Breast epithelium (tissue), 4 donors: ENCODE results near the gene GOT1. TPM values are rescaled to one million over a fixed set of nuclear protein-coding genes. Genes with fewer than 3 reads are reported as not detected.

Experiments used
- DNase-seq, 2 donors: peaks; one replicate each; pipeline ENCODE4 v3.0.0-alpha.2; 2019; ENCODE audit warnings: low spot score in 2 of 2
- H3K27ac ChIP-seq, 2 donors: fragments of 200-600 bp; sonication (generic) in 1 of 2; one replicate each; pipeline ENCODE4 v1.5.1; 2016 to 2019; ENCODE audit warnings: mild to moderate bottlenecking in 1 of 2
- H3K27me3 ChIP-seq, 2 donors: fragments of 200-600 bp; sonication (generic) in 1 of 2; one replicate each; pipeline versions ENCODE4 v1.5.1 to v1.6.0; 2017 to 2019; ENCODE audit warnings: control low read depth in 1 of 2, mild to moderate bottlenecking in 1 of 2
- H3K36me3 ChIP-seq: fragments of 200-600 bp; one replicate; pipeline ENCODE4 v1.5.1; 2019
- H3K4me1 ChIP-seq, 2 donors: fragments of 200-600 bp; sonication (generic); one replicate each; pipeline ENCODE4 v1.5.1; 2016 to 2019; ENCODE audit warnings: control low read depth in 1 of 2
- H3K4me3 ChIP-seq, 3 donors: fragments of 200-600 bp; sonication (generic); 1 replicate in 2 of 3; 2 replicates in 1 of 3; pipeline ENCODE4 v1.5.1; 2016 to 2019; ENCODE audit warnings: mild to moderate bottlenecking in 3 of 3, moderate library complexity in 2 of 3
- H3K9me3 ChIP-seq, 2 donors: fragments of 200-600 bp; sonication (generic) in 1 of 2; one replicate each; pipeline ENCODE4 v1.5.1; 2016 to 2019; ENCODE audit warnings: control low read depth in 1 of 2
- POLR2A ChIP-seq: fragments of 450-650 bp; IDR thresholded peaks from one replicate; pipeline ENCODE4 v1.6.1; 2016; ENCODE audit warnings: antibody characterized with exemption, mild to moderate bottlenecking, moderate library complexity
- POLR2AphosphoS5 ChIP-seq, 3 donors: sonication (generic); formaldehyde crosslinking; IDR thresholded peaks; one replicate each; pipeline ENCODE4 v1.6.1; 2017; ENCODE audit warnings: antibody characterized with exemption in 3 of 3
- intact Hi-C: fragments of 100-400 bp; cut with DNase I; formaldehyde crosslinking; loops from one replicate; pipeline ENCODE4 v1.15.1; 2023; ENCODE audit warnings: low total_unique reads
- total RNA-seq, 3 donors: library from RNA; depleted of rRNA; stranded (reverse); fragments of >200 nt; gene quantifications; one replicate each; pipeline ENCODE4 v1.1.0, GENCODE V29; 2016
- TF ChIP-seq, protein P1 (sequence below), 3 donors: fragments of 450-650 bp; IDR thresholded peaks; one replicate each; pipeline ENCODE4 v1.5.1; 2016 to 2017; ENCODE audit warnings: antibody characterized with exemption in 3 of 3, mild to moderate bottlenecking in 3 of 3, moderate library complexity in 3 of 3

Gene GOT1
- total RNA-seq, 3 donors from 2014 or later = 13.9 to 18.4 (median 15.7) TPM

DNA sequence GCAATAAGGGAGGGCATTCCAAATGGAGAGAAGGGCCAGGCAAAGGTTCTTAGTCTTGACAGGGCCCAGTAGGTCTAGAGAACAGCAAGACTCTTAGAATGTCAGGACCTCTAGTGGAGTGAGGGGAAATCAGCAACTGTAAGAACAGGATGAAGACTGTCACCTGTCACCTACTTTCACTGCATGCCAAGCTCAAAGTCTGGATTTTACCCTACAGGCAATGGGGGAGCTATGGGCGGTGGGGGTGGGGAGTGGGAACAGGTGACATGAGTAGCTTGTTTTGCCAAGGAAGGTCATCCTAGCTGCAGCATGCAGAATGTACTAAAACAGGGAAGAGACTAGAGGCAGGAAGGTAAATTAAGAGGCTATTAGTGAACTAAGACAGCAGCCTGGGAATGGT, 18.3 kb downstream of the GOT1 start:
- Histone ChIP-seq H3K4me1 (no peaks in the 10 kb centered on the region), H3K36me3 (no peaks in the 10 kb centered on the region), H3K9me3 (no peaks in the 10 kb centered on the region), H3K27ac (no peak overlapping the region), H3K4me3 (no peak overlapping the region), H3K27me3 (no peaks in the 10 kb centered on the region)
- DNase-seq = no peak
- TF ChIP-seq POLR2A (no peak), POLR2AphosphoS5 (IDR thresholded peaks at IDR 0.05) (no peak)
- TF ChIP-seq, protein P1, sequence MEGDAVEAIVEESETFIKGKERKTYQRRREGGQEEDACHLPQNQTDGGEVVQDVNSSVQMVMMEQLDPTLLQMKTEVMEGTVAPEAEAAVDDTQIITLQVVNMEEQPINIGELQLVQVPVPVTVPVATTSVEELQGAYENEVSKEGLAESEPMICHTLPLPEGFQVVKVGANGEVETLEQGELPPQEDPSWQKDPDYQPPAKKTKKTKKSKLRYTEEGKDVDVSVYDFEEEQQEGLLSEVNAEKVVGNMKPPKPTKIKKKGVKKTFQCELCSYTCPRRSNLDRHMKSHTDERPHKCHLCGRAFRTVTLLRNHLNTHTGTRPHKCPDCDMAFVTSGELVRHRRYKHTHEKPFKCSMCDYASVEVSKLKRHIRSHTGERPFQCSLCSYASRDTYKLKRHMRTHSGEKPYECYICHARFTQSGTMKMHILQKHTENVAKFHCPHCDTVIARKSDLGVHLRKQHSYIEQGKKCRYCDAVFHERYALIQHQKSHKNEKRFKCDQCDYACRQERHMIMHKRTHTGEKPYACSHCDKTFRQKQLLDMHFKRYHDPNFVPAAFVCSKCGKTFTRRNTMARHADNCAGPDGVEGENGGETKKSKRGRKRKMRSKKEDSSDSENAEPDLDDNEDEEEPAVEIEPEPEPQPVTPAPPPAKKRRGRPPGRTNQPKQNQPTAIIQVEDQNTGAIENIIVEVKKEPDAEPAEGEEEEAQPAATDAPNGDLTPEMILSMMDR (IDR thresholded peaks at IDR 0.05) = no peak
- intact Hi-C loops = no loop called here

DNA sequence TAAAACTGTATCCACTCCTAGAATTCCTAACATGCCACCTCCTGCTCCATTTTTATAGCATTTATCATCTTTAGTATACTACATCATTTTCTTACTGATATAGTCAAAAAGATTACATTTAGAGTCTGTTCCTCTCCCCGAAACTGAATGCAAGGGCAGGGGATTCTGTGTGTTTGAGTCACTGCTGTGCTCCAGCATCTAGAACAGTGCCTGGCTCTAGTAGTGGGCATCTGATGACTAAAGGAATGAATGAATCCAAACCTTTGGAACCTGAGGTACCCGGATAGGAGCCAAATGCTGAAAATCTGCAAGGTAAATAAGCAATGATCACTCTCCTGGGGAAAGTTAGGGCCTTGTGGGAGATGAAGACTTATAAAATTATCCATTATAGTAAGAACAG, 18.9 kb downstream of the GOT1 start:
- Histone ChIP-seq H3K9me3 (no peaks in the 10 kb centered on the region), H3K27ac (no peak overlapping the region), H3K36me3 (no peaks in the 10 kb centered on the region), H3K4me1 (no peaks in the 10 kb centered on the region), H3K4me3 (no peak overlapping the region), H3K27me3 (no peaks in the 10 kb centered on the region)
- DNase-seq = no peak
- TF ChIP-seq, protein P1 (IDR thresholded peaks at IDR 0.05) = no peak
- TF ChIP-seq POLR2AphosphoS5 (IDR thresholded peaks at IDR 0.05) = no peak
- no peak for TF ChIP-seq POLR2A
- intact Hi-C loops = no loop called here

DNA sequence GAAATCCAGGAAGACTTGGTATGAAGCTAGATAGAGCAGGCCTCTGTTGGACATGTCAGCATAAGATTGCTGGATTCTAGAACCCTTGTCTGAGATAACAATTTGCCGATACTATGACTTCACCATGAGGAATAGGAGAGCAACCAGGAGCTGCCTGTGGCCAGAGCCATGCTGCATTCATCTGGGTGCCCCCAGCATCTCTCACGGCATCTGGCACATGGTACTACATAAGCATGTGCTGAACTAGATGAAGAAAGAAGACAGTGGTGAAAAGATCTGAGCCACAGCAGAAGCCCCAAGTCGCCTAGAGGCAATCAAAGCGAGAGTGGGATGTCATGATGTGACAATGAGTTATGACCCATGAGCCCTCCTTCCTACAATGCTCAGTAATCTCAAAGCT, 19.5 kb downstream of the GOT1 start:
- H3K4me3 ChIP-seq = no peak overlapping the region
- DNase-seq = no peak
- H3K9me3 ChIP-seq = no peaks in the 10 kb centered on the region
- H3K36me3 ChIP-seq = peaks cover under 1% of the 10 kb centered on the region
- no peak overlapping the region for H3K27ac ChIP-seq
- TF ChIP-seq POLR2A = no peak
- TF ChIP-seq POLR2AphosphoS5 (IDR thresholded peaks at IDR 0.05) = no peak
- TF ChIP-seq, protein P1 (IDR thresholded peaks at IDR 0.05) = no peak
- H3K4me1 ChIP-seq = no peaks in the 10 kb centered on the region
- intact Hi-C loops = no loop called here
- no peaks in the 10 kb centered on the region for H3K27me3 ChIP-seq

DNA sequence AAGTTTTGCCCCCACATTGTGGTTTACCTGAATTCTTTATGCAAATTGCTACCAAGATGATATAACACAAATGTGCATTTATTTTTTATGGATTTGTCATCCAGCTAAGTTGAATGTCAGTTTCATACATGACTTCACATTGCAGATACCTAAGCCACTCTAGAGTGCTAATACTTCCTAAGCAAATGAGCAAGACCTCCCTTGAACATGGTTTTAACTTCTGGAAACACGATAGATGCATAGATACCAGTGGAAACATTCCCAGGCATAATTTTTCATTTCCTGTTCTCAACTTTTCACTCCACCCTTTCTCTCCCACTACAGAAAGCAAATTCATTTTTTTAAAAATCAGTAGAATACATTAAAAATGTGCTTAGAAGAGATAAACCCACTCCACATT, 20.3 kb downstream of the GOT1 start:
- H3K4me1 ChIP-seq = no peaks in the 10 kb centered on the region
- no peaks in the 10 kb centered on the region for H3K27me3 ChIP-seq
- intact Hi-C loops = no loop called here
- no peak overlapping the region for H3K27ac ChIP-seq
- DNase-seq = no peak
- H3K36me3 ChIP-seq = peaks cover 4% of the 10 kb centered on the region
- H3K4me3 ChIP-seq = no peak overlapping the region
- TF ChIP-seq, protein P1 (IDR thresholded peaks at IDR 0.05) = no peak
- TF ChIP-seq POLR2A (no peak), POLR2AphosphoS5 (IDR thresholded peaks at IDR 0.05) (no peak)
- no peaks in the 10 kb centered on the region for H3K9me3 ChIP-seq

DNA sequence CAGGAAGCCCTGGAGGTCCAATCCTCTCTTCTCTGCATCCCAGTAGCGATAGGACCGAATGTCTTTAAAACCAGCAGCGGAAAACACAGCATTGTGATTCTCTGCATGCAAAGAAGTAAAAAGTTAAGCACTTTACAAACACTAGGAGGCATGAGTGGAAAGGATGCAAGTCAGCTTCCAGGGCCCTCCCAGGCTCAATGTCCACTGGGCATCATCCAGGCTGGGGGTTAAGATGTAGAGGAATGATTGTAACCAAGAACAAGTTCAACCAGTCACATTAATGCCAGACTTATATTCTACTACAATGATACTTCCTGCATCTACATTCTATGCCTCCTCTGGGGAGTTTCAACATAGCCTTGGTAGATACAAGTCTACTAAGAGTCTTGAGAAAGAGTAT, 24.3 kb downstream of the GOT1 start:
- Histone ChIP-seq H3K27ac (no peak overlapping the region), H3K9me3 (no peaks in the 10 kb centered on the region), H3K27me3 (no peaks in the 10 kb centered on the region), H3K36me3 (peaks cover 4% of the 10 kb centered on the region), H3K4me3 (no peak overlapping the region), H3K4me1 (no peaks in the 10 kb centered on the region)
- no peak for TF ChIP-seq POLR2AphosphoS5 (IDR thresholded peaks at IDR 0.05)
- TF ChIP-seq, protein P1 (IDR thresholded peaks at IDR 0.05) = no peak
- no peak for DNase-seq
- intact Hi-C loops = no loop called here
